Activated naive CD4-positive, alpha-beta T cell treated with anti-CD3 and anti-CD28 coated beads, Interleukin-2, amount 10 ng/mL, durations not matched to agents 7 days and 5 days (primary cell): ENCODE data around the gene GMDS.

Experiments
- CTCF ChIA-PET: fragments of 350-600 bp; sonication (Branson Sonifier 250); formaldehyde crosslinking; loops from one replicate; lab custom pipeline; 2021; ENCODE audit warnings: antibody characterized with exemption; lab: Charles Lee
- DNase-seq: peaks from one replicate; pipeline ENCODE4 v3.0.0-alpha.2; 2020
- H3K27ac Mint-ChIP-seq: one replicate; pipeline ENCODE4 v1.8.0; 2021; ENCODE audit warnings: mild to moderate bottlenecking, moderate library complexity, mixed read lengths
- H3K27me3 Mint-ChIP-seq: one replicate; pipeline ENCODE4 v1.8.0; 2021; ENCODE audit warnings: mild to moderate bottlenecking, mixed read lengths
- H3K36me3 Mint-ChIP-seq: one replicate; pipeline ENCODE4 v1.8.0; 2021; ENCODE audit warnings: mixed read lengths
- H3K4me1 Mint-ChIP-seq: one replicate; pipeline ENCODE4 v1.8.0; 2021; ENCODE audit warnings: mixed read lengths
- H3K4me3 Mint-ChIP-seq: one replicate; pipeline ENCODE4 v1.8.0; 2021; ENCODE audit warnings: mild to moderate bottlenecking, moderate library complexity, mixed read lengths
- H3K9me3 Mint-ChIP-seq: one replicate; pipeline ENCODE4 v1.8.0; 2021; ENCODE audit warnings: mixed read lengths

Gene GMDS

GRCh38 chr6:1729750-1730140 lies 515.7 kb downstream of the GMDS start:
- no peak for DNase-seq

GRCh38 chr6:1729133-1729749 lies 516.2 kb downstream of the GMDS start:
- Mint-ChIP-seq H3K36me3 (peaks cover 6% of the 10 kb centered on the region), H3K4me1 (no peaks in the 10 kb centered on the region), H3K27me3 (no peaks in the 10 kb centered on the region), H3K27ac (no peak overlapping the region), H3K9me3 (no peaks in the 10 kb centered on the region), H3K4me3 (no peak overlapping the region)
- no peak for DNase-seq
- CTCF ChIA-PET, result no interaction called here

More at GRCh38 chr6:1729750-1730140, 515.7 kb downstream of the GMDS start:
- no peaks in the 10 kb centered on the region for H3K9me3 Mint-ChIP-seq
- H3K27ac Mint-ChIP-seq, result no peak overlapping the region
- no peaks in the 10 kb centered on the region for H3K4me1 Mint-ChIP-seq
- no peak overlapping the region for H3K4me3 Mint-ChIP-seq
- CTCF ChIA-PET, result no interaction called here
- H3K27me3 Mint-ChIP-seq, result no peaks in the 10 kb centered on the region
- H3K36me3 Mint-ChIP-seq, result peaks cover 5% of the 10 kb centered on the region

GRCh38 chr6:1726341-1726768 lies 519.0 kb downstream of the GMDS start:
- H3K4me3 Mint-ChIP-seq, result no peak overlapping the region
- no peak for DNase-seq
- CTCF ChIA-PET, result no interaction called here
- no peaks in the 10 kb centered on the region for H3K9me3 Mint-ChIP-seq
- H3K27ac Mint-ChIP-seq, result no peak overlapping the region
- H3K36me3 Mint-ChIP-seq, result peaks cover 6% of the 10 kb centered on the region
- no peaks in the 10 kb centered on the region for H3K4me1 Mint-ChIP-seq
- H3K27me3 Mint-ChIP-seq, result no peaks in the 10 kb centered on the region

GRCh38 chr6:1724616-1725015 lies 520.8 kb downstream of the GMDS start:
- DNase-seq, result no peak
- Mint-ChIP-seq H3K36me3 (peaks cover 6% of the 10 kb centered on the region), H3K4me3 (no peak overlapping the region), H3K27ac (no peak overlapping the region), H3K4me1 (no peaks in the 10 kb centered on the region), H3K27me3 (no peaks in the 10 kb centered on the region), H3K9me3 (no peaks in the 10 kb centered on the region)
- CTCF ChIA-PET, result no interaction called here

GRCh38 chr6:1724124-1724523 lies 521.3 kb downstream of the GMDS start:
- peaks cover 6% of the 10 kb centered on the region for H3K36me3 Mint-ChIP-seq
- no peaks in the 10 kb centered on the region for H3K4me1 Mint-ChIP-seq
- no peaks in the 10 kb centered on the region for H3K27me3 Mint-ChIP-seq
- CTCF ChIA-PET, result no interaction called here
- DNase-seq, result no peak
- H3K27ac Mint-ChIP-seq, result no peak overlapping the region
- H3K9me3 Mint-ChIP-seq, result no peaks in the 10 kb centered on the region
- no peak overlapping the region for H3K4me3 Mint-ChIP-seq

- DNase-seq, result no peak
- no peaks in the 10 kb centered on the region for H3K4me1 Mint-ChIP-seq
- H3K9me3 Mint-ChIP-seq, result no peaks in the 10 kb centered on the region
- no peaks in the 10 kb centered on the region for H3K27me3 Mint-ChIP-seq
- no peak overlapping the region for H3K27ac Mint-ChIP-seq
- H3K4me3 Mint-ChIP-seq, result no peak overlapping the region
- peaks cover 6% of the 10 kb centered on the region for H3K36me3 Mint-ChIP-seq
- CTCF ChIA-PET, result no interaction called here
Observed at GRCh38 chr6:1722801-1723200, 522.6 kb downstream of the GMDS start.

GRCh38 chr6:1720620-1721322 lies 524.6 kb downstream of the GMDS start:
- DNase-seq, result no peak
- Mint-ChIP-seq H3K27ac (no peak overlapping the region), H3K4me3 (no peak overlapping the region), H3K27me3 (no peaks in the 10 kb centered on the region), H3K36me3 (peaks cover 6% of the 10 kb centered on the region), H3K9me3 (no peaks in the 10 kb centered on the region), H3K4me1 (no peaks in the 10 kb centered on the region)
- CTCF ChIA-PET, result no interaction called here

GRCh38 chr6:1719922-1720321 lies 525.5 kb downstream of the GMDS start:
- no peak overlapping the region for H3K4me3 Mint-ChIP-seq
- H3K9me3 Mint-ChIP-seq, result no peaks in the 10 kb centered on the region
- no peak overlapping the region for H3K27ac Mint-ChIP-seq
- CTCF ChIA-PET, result no interaction called here
- peaks cover 3% of the 10 kb centered on the region for H3K36me3 Mint-ChIP-seq
- no peaks in the 10 kb centered on the region for H3K27me3 Mint-ChIP-seq
- H3K4me1 Mint-ChIP-seq, result no peaks in the 10 kb centered on the region
- no peak for DNase-seq

- Mint-ChIP-seq H3K27me3 (no peaks in the 10 kb centered on the region), H3K27ac (no peak overlapping the region), H3K4me1 (no peaks in the 10 kb centered on the region)
Observed at GRCh38 chr6:1716868-1717267, 528.5 kb downstream of the GMDS start.

GRCh38 chr6:1716396-1716795 lies 529.0 kb downstream of the GMDS start:
- DNase-seq, result no peak
- H3K27ac Mint-ChIP-seq, result no peak overlapping the region
- H3K9me3 Mint-ChIP-seq, result no peaks in the 10 kb centered on the region
- CTCF ChIA-PET, result no interaction called here
- H3K4me1 Mint-ChIP-seq, result no peaks in the 10 kb centered on the region
- no peaks in the 10 kb centered on the region for H3K36me3 Mint-ChIP-seq
- no peak overlapping the region for H3K4me3 Mint-ChIP-seq
- no peaks in the 10 kb centered on the region for H3K27me3 Mint-ChIP-seq

More at GRCh38 chr6:1716868-1717267, 528.5 kb downstream of the GMDS start:
- no peak for DNase-seq
- no peaks in the 10 kb centered on the region for H3K36me3 Mint-ChIP-seq
- CTCF ChIA-PET, result no interaction called here
- no peaks in the 10 kb centered on the region for H3K9me3 Mint-ChIP-seq
- H3K4me3 Mint-ChIP-seq, result no peak overlapping the region

GRCh38 chr6:1715336-1715735 lies 530.1 kb downstream of the GMDS start:
- Mint-ChIP-seq H3K27ac (no peak overlapping the region), H3K4me3 (no peak overlapping the region), H3K9me3 (no peaks in the 10 kb centered on the region), H3K27me3 (no peaks in the 10 kb centered on the region), H3K36me3 (no peaks in the 10 kb centered on the region), H3K4me1 (no peaks in the 10 kb centered on the region)
- no peak for DNase-seq
- CTCF ChIA-PET, result no interaction called here

- no peak for DNase-seq
- CTCF ChIA-PET, result interaction anchor here (0.5 kb wide), 1 partner anchor 494 kb away, joined by 4 read pairs; no protein-coding TSS in a partner anchor
- Mint-ChIP-seq H3K4me1 (no peaks in the 10 kb centered on the region), H3K27ac (no peak overlapping the region), H3K9me3 (no peaks in the 10 kb centered on the region), H3K27me3 (no peaks in the 10 kb centered on the region), H3K4me3 (no peak overlapping the region), H3K36me3 (no peaks in the 10 kb centered on the region)
Observed at GRCh38 chr6:1714654-1715053, 530.8 kb downstream of the GMDS start.

- Mint-ChIP-seq H3K36me3 (no peaks in the 10 kb centered on the region), H3K9me3 (no peaks in the 10 kb centered on the region), H3K4me3 (no peak overlapping the region), H3K4me1 (no peaks in the 10 kb centered on the region), H3K27me3 (no peaks in the 10 kb centered on the region), H3K27ac (no peak overlapping the region)
- DNase-seq, result no peak
- CTCF ChIA-PET, result no interaction called here
Observed at GRCh38 chr6:1713016-1713600, 532.3 kb downstream of the GMDS start.

GRCh38 chr6:1712451-1712850 lies 533.0 kb downstream of the GMDS start:
- no peaks in the 10 kb centered on the region for H3K27me3 Mint-ChIP-seq
- H3K4me3 Mint-ChIP-seq, result no peak overlapping the region
- no peaks in the 10 kb centered on the region for H3K36me3 Mint-ChIP-seq
- DNase-seq, result no peak
- no peak overlapping the region for H3K27ac Mint-ChIP-seq
- H3K4me1 Mint-ChIP-seq, result no peaks in the 10 kb centered on the region
- no peaks in the 10 kb centered on the region for H3K9me3 Mint-ChIP-seq
- CTCF ChIA-PET, result no interaction called here

- H3K27me3 Mint-ChIP-seq, result no peaks in the 10 kb centered on the region
- H3K9me3 Mint-ChIP-seq, result no peaks in the 10 kb centered on the region
- H3K4me1 Mint-ChIP-seq, result no peaks in the 10 kb centered on the region
- no peaks in the 10 kb centered on the region for H3K36me3 Mint-ChIP-seq
- CTCF ChIA-PET, result no interaction called here
- no peak overlapping the region for H3K4me3 Mint-ChIP-seq
- no peak for DNase-seq
- no peak overlapping the region for H3K27ac Mint-ChIP-seq
Observed at GRCh38 chr6:1711136-1711535, 534.3 kb downstream of the GMDS start.
